RWPE1 (cell line): ENCODE results near the gene LIG3.

Experiments used
- CTCF ChIA-PET: fragments of 350-600 bp; sonication (Branson Sonifier 250); formaldehyde crosslinking; extraction: SDS; loops from one replicate; lab custom pipeline; 2021; lab: Yijun Ruan, JAX
- POLR2A ChIA-PET: fragments of 400-600 bp; formaldehyde crosslinking; extraction: SDS; loops from one replicate; lab custom pipeline; 2020; ENCODE audit warnings: antibody characterized with exemption; ENCODE audit not compliant: low non-redundant PET; lab: Yijun Ruan, JAX
- DNase-seq: peaks from one replicate; pipeline ENCODE4 v3.0.0; 2012; ENCODE audit warnings: low spot score
- H3K27ac ChIP-seq: fragments of 450-650 bp; 2 replicates; pipeline ENCODE4 v1.5.1; 2017
- CTCF ChIP-seq: fragments of 450-650 bp; conservative IDR thresholded peaks from 2 replicates; pipeline ENCODE4 v1.5.1; 2017; ENCODE audit warnings: low read depth, mild to moderate bottlenecking

The LIG3 gene

GRCh38 chr17:35052780-35053179, 72.5 kb downstream of the LIG3 start:
- DNase-seq = no peak
- CTCF ChIA-PET = no interaction called here
- POLR2A ChIA-PET = no interaction called here
- TF ChIP-seq CTCF = no peak
- H3K27ac ChIP-seq = no peak overlapping the region

- no peak overlapping the region for H3K27ac ChIP-seq
- CTCF ChIA-PET = no interaction called here
- POLR2A ChIA-PET = no interaction called here
- no peak for TF ChIP-seq CTCF
- no peak for DNase-seq
These were observed 72.9 kb downstream of the LIG3 start for GRCh38 chr17:35053204-35053603.

- TF ChIP-seq CTCF = no peak
- no peak overlapping the region for H3K27ac ChIP-seq
- DNase-seq = no peak
- POLR2A ChIA-PET = interaction anchor here (0.6 kb wide), 1 partner anchor 34 kb away, joined by 3 read pairs; no protein-coding TSS in a partner anchor
- CTCF ChIA-PET = no interaction called here
These were observed 75.7 kb downstream of the LIG3 start for GRCh38 chr17:35056013-35056412.

- CTCF ChIA-PET = interaction anchor here (0.7 kb wide), 2 partner anchors 78 to 755 kb away, joined by 3 read pairs; no protein-coding TSS in a partner anchor
These were observed 77.1 kb downstream of the LIG3 start for GRCh38 chr17:35057332-35057915.

More at GRCh38 chr17:35057332-35057915, 77.1 kb downstream of the LIG3 start:
- POLR2A ChIA-PET = no interaction called here
- no peak for TF ChIP-seq CTCF
- no peak for DNase-seq
- H3K27ac ChIP-seq = no peak overlapping the region
